ENCODE measurements around the gene TNFRSF1A. TPM values are rescaled to one million over a fixed set of nuclear protein-coding genes. Genes with fewer than 3 reads are reported as not detected.

The TNFRSF1A gene
- total RNA-seq, 4 donors from 2014 or later: 279 to 689 (median 317) TPM

GRCh38 chr12:6374028-6374785 is 32.3 kb upstream of the TNFRSF1A start:
- DNase-seq (ENCODE audit: low spot score) (no peak), ATAC-seq (ENCODE audit: low FRiP score) (no peak)
- TF ChIP-seq, protein P1, sequence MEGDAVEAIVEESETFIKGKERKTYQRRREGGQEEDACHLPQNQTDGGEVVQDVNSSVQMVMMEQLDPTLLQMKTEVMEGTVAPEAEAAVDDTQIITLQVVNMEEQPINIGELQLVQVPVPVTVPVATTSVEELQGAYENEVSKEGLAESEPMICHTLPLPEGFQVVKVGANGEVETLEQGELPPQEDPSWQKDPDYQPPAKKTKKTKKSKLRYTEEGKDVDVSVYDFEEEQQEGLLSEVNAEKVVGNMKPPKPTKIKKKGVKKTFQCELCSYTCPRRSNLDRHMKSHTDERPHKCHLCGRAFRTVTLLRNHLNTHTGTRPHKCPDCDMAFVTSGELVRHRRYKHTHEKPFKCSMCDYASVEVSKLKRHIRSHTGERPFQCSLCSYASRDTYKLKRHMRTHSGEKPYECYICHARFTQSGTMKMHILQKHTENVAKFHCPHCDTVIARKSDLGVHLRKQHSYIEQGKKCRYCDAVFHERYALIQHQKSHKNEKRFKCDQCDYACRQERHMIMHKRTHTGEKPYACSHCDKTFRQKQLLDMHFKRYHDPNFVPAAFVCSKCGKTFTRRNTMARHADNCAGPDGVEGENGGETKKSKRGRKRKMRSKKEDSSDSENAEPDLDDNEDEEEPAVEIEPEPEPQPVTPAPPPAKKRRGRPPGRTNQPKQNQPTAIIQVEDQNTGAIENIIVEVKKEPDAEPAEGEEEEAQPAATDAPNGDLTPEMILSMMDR (IDR thresholded peaks at IDR 0.05): no peak

DNA sequence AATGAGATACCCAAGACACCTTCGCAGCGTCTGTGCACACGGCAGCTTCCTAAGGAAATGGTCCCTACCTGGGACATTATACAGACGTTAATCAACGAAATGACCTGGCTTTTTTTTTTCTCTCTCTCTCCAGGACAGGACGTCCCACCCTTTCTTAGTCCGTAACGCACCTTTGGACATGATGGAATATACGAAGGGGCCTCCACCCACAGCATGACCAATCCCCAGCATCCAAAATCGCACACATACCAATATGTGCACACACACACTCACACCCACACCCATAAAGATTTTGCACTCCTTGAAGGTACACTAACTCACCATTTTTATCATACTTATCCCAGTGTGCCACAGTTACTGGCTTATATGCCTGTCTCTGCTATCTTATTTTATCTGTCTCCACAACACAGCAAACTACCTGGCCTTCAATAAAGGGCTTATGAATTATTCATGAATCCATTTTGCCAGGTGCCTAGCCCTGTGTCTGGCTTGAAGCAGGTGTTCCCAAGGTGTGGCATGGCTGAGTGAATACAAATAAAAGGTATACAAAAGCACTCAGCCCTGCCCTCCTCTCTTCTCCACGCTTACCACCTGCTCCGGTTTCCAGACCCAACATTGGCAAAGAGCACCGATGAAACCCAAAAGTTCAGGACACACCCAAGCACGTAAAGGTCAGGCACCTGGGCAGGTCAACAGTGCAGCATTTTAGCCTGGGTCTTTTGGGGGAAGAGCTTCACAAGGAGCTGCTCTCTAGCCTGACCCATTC is 31.3 kb upstream of the TNFRSF1A start:
- no peak for ATAC-seq (ENCODE audit: low FRiP score)
- DNase-seq (ENCODE audit: low spot score): no peak
- TF ChIP-seq, protein P1 (IDR thresholded peaks at IDR 0.05): no peak

DNA sequence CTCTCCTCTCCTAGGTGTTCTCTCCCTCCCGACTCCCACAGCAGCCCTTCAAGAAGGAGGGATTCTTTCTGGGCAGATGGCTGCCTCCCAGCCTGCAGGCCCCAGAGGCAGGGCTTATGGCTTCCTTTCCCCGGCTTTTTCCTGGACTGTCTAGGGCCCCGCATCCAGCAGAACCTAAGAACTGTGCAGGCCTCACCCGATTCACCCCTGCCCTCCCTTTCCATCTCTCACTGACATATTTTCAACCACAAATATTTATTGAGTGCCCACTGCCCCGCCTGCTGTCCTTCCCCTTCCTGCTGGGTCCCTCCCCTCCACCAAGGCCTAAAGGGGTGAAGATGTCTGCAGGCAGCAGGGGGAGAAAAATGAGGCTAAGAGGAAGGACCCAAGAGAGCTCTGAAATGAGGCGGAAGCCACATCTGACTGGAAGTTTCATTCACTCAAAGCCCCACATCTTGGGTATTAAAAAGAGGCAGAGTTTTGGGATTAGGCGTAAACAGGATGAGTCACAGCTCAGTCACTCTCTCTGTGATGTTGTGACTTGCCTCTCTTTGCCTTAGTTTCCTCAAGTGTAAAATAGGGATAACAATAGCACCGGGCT is 30.6 kb upstream of the TNFRSF1A start:
- TF ChIP-seq, protein P1 (IDR thresholded peaks at IDR 0.05): no peak
- no peak for ATAC-seq (ENCODE audit: low FRiP score)
- peak; percentile 18 for DNase-seq (ENCODE audit: low spot score)

DNA sequence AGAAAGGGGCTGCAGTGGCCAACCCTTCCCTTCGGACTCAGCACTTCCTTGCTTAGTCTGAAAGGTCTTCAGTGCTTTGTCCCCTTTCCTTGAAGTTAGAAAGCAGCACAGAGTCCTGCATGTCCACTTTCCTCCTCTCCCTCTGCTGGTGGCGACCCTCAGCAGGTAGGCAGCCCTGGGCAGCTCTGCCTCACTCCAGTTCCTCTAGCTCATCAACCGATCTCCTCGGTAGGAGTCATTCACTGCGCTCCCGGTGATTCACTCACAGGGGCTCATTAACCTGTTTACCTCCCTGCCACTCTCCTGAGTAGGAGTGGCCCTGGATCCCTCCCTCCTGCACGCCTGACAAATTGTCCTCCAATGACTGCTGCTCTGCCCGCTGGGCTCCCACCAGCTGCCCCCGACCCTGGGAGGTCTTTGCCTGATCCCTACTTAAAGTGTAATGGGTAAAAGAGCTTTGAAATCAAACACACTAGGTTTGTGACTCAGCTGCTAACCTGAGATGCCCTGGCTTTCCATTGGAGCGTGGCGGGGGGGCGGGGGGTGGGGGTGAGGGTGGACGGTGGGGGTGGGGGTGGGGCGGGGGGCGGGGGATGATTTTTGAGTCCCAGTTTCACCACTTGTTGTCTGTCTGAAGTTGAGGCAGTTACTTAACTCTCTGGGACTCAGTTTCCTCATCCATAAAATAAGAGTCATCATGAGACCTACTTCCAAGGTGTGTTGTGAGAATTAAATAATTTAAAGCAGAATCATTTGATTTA is 29.3 kb upstream of the TNFRSF1A start:
- TF ChIP-seq, protein P1 (IDR thresholded peaks at IDR 0.05): no peak
- DNase-seq (ENCODE audit: low spot score) (no peak), ATAC-seq (ENCODE audit: low FRiP score) (peak; percentile 77)

- ATAC-seq (ENCODE audit: low FRiP score) (no peak), DNase-seq (ENCODE audit: low spot score) (no peak)
- TF ChIP-seq, protein P1 (IDR thresholded peaks at IDR 0.05): no peak
Observed at GRCh38 chr12:6370576-6370935, 28.7 kb upstream of the TNFRSF1A start.

DNA sequence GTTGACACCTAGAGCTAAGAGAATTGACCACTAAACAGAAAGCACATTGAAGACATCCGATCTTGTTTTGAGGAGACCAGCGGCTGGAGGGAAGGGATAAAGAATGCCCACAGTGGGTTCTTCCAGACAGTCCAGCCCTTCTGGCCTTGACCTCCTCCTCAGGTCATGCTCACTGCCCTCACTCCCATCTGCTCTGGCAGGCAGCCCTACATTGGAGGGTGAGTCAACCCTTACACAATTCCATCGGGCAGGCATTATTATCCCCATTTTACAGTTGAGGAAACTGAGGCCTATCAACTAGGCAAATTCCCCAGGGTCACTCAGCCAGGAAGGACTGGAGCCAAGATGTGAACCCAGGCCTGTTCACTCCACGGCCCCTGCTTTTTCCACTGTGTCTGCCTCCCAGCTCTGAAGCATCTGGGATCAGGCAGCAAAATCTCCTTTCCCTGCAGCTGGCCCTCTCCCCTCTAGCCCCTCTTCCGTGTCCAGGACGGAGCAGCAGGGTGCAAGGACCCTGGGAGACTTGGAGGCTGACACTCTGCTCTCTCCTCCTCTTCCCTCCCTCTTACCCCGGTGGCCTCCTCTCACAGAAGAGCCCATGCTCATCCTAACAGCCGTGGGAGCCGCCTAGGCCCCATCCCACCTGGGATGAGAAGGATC is 28.2 kb upstream of the TNFRSF1A start:
- TF ChIP-seq, protein P1 (IDR thresholded peaks at IDR 0.05): no peak
- ATAC-seq (ENCODE audit: low FRiP score) (peak; percentile 25), DNase-seq (ENCODE audit: low spot score) (no peak)
